ENCODE measurements around the gene MYLK3. TPM values are rescaled to one million over a fixed set of nuclear protein-coding genes. Genes with fewer than 3 reads are reported as not detected.

Gene MYLK3
- total RNA-seq, 2 experiments from 2014 or later: 0.05 to 0.17 TPM

- Mint-ChIP-seq H3K4me3 (no peak overlapping the region), H3K9me3 (no peaks in the 10 kb centered on the region), H3K36me3 (ENCODE audit: low read depth) (no peaks in the 10 kb centered on the region), H3K27me3 (ENCODE audit: low read depth) (no peaks in the 10 kb centered on the region), H3K27ac (peak overlapping the region; percentile 53), H3K4me1 (ENCODE audit: low read depth) (peaks cover 2% of the 10 kb centered on the region)
- DNase-seq: no peak
- intact Hi-C loops (cut with micrococcal nuclease): no loop called here
- CTCF ChIA-PET: no interaction called here
Measured at GRCh38 chr16:46753015-46753414, 4.9 kb upstream of the MYLK3 start.

- no peaks in the 10 kb centered on the region for H3K9me3 Mint-ChIP-seq
- CTCF ChIA-PET: interaction anchor here (0.6 to 1.0 kb wide), 2 partner anchors 78 to 1406 kb away, joined by 4 to 5 read pairs; no protein-coding TSS in a partner anchor
- H3K27me3 Mint-ChIP-seq (ENCODE audit: low read depth): no peaks in the 10 kb centered on the region
- DNase-seq: no peak
- peaks cover 2% of the 10 kb centered on the region for H3K4me1 Mint-ChIP-seq (ENCODE audit: low read depth)
- H3K27ac Mint-ChIP-seq: no peak overlapping the region
- no peaks in the 10 kb centered on the region for H3K36me3 Mint-ChIP-seq (ENCODE audit: low read depth)
- intact Hi-C loops (cut with micrococcal nuclease): no loop called here
- no peak overlapping the region for H3K4me3 Mint-ChIP-seq
Measured at GRCh38 chr16:46751381-46751780, 3.2 kb upstream of the MYLK3 start.

GRCh38 chr16:46748775-46749705 is 896 bp upstream of the MYLK3 start:
- H3K27ac Mint-ChIP-seq: no peak overlapping the region
- no peak for DNase-seq
- no peaks in the 10 kb centered on the region for H3K9me3 Mint-ChIP-seq
- H3K4me1 Mint-ChIP-seq (ENCODE audit: low read depth): peaks cover 2% of the 10 kb centered on the region
- H3K36me3 Mint-ChIP-seq (ENCODE audit: low read depth): no peaks in the 10 kb centered on the region
- no peaks in the 10 kb centered on the region for H3K27me3 Mint-ChIP-seq (ENCODE audit: low read depth)
- H3K4me3 Mint-ChIP-seq: no peak overlapping the region
- CTCF ChIA-PET: interaction anchor here (0.6 kb wide), 1 partner anchor 159 kb away, joined by 3 read pairs; no protein-coding TSS in a partner anchor
- intact Hi-C loops (cut with micrococcal nuclease): no loop called here

- Mint-ChIP-seq H3K4me3 (no peak overlapping the region), H3K9me3 (no peaks in the 10 kb centered on the region), H3K27ac (no peak overlapping the region), H3K36me3 (ENCODE audit: low read depth) (no peaks in the 10 kb centered on the region), H3K27me3 (ENCODE audit: low read depth) (no peaks in the 10 kb centered on the region), H3K4me1 (ENCODE audit: low read depth) (peaks cover 5% of the 10 kb centered on the region)
- CTCF ChIA-PET: no interaction called here
- DNase-seq: no peak
- intact Hi-C loops (cut with micrococcal nuclease): no loop called here
Measured at GRCh38 chr16:46746821-46747776, 1.0 kb downstream of the MYLK3 start.

- peaks cover 5% of the 10 kb centered on the region for H3K4me1 Mint-ChIP-seq (ENCODE audit: low read depth)
- intact Hi-C loops (cut with micrococcal nuclease): no loop called here
- no peaks in the 10 kb centered on the region for H3K36me3 Mint-ChIP-seq (ENCODE audit: low read depth)
- DNase-seq: no peak
- H3K9me3 Mint-ChIP-seq: no peaks in the 10 kb centered on the region
- CTCF ChIA-PET: no interaction called here
- no peak overlapping the region for H3K27ac Mint-ChIP-seq
- H3K4me3 Mint-ChIP-seq: no peak overlapping the region
- no peaks in the 10 kb centered on the region for H3K27me3 Mint-ChIP-seq (ENCODE audit: low read depth)
Measured at GRCh38 chr16:46745617-46746016, 2.5 kb downstream of the MYLK3 start.

- DNase-seq: peak; percentile 22
- Mint-ChIP-seq H3K36me3 (ENCODE audit: low read depth) (no peaks in the 10 kb centered on the region), H3K9me3 (no peaks in the 10 kb centered on the region), H3K4me3 (no peak overlapping the region), H3K27ac (no peak overlapping the region), H3K4me1 (ENCODE audit: low read depth) (peaks cover 5% of the 10 kb centered on the region), H3K27me3 (ENCODE audit: low read depth) (no peaks in the 10 kb centered on the region)
- CTCF ChIA-PET: interaction anchor here (0.6 kb wide), 2 partner anchors 148 to 316 kb away, joined by 3 to 4 read pairs; no protein-coding TSS in a partner anchor
- intact Hi-C loops (cut with micrococcal nuclease): no loop called here
Measured at GRCh38 chr16:46743232-46743719, 4.9 kb downstream of the MYLK3 start.

GRCh38 chr16:46739934-46740333 is 8.2 kb downstream of the MYLK3 start:
- Mint-ChIP-seq H3K36me3 (ENCODE audit: low read depth) (no peaks in the 10 kb centered on the region), H3K27me3 (ENCODE audit: low read depth) (no peaks in the 10 kb centered on the region), H3K4me1 (ENCODE audit: low read depth) (peaks cover 5% of the 10 kb centered on the region), H3K27ac (peak overlapping the region; percentile 25), H3K9me3 (no peaks in the 10 kb centered on the region), H3K4me3 (no peak overlapping the region)
- CTCF ChIA-PET: interaction anchor here (0.5 kb wide), 1 partner anchor 508 kb away, joined by 3 read pairs; no protein-coding TSS in a partner anchor
- intact Hi-C loops (cut with micrococcal nuclease): no loop called here
- DNase-seq: no peak

- no peak for DNase-seq
- H3K4me1 Mint-ChIP-seq (ENCODE audit: low read depth): no peaks in the 10 kb centered on the region
- CTCF ChIA-PET: no interaction called here
- intact Hi-C loops (cut with micrococcal nuclease): no loop called here
- H3K4me3 Mint-ChIP-seq: no peak overlapping the region
- H3K27me3 Mint-ChIP-seq (ENCODE audit: low read depth): no peaks in the 10 kb centered on the region
- no peaks in the 10 kb centered on the region for H3K9me3 Mint-ChIP-seq
- H3K36me3 Mint-ChIP-seq (ENCODE audit: low read depth): no peaks in the 10 kb centered on the region
- H3K27ac Mint-ChIP-seq: no peak overlapping the region
Measured at GRCh38 chr16:46737621-46738214, 10.4 kb downstream of the MYLK3 start.

GRCh38 chr16:46736695-46737094 is 11.4 kb downstream of the MYLK3 start:
- Mint-ChIP-seq H3K27ac (no peak overlapping the region), H3K9me3 (no peaks in the 10 kb centered on the region), H3K27me3 (ENCODE audit: low read depth) (no peaks in the 10 kb centered on the region), H3K36me3 (ENCODE audit: low read depth) (no peaks in the 10 kb centered on the region), H3K4me3 (no peak overlapping the region), H3K4me1 (ENCODE audit: low read depth) (no peaks in the 10 kb centered on the region)
- CTCF ChIA-PET: no interaction called here
- intact Hi-C loops (cut with micrococcal nuclease): no loop called here
- no peak for DNase-seq

GRCh38 chr16:46733319-46733830 is 14.8 kb downstream of the MYLK3 start:
- Mint-ChIP-seq H3K4me3 (no peak overlapping the region), H3K27me3 (ENCODE audit: low read depth) (no peaks in the 10 kb centered on the region), H3K9me3 (no peaks in the 10 kb centered on the region), H3K27ac (no peak overlapping the region), H3K36me3 (ENCODE audit: low read depth) (no peaks in the 10 kb centered on the region), H3K4me1 (ENCODE audit: low read depth) (no peaks in the 10 kb centered on the region)
- CTCF ChIA-PET: no interaction called here
- intact Hi-C loops (cut with micrococcal nuclease): no loop called here
- no peak for DNase-seq

GRCh38 chr16:46732561-46732960 is 15.6 kb downstream of the MYLK3 start:
- CTCF ChIA-PET: no interaction called here
- Mint-ChIP-seq H3K27ac (no peak overlapping the region), H3K4me1 (ENCODE audit: low read depth) (no peaks in the 10 kb centered on the region), H3K9me3 (no peaks in the 10 kb centered on the region), H3K36me3 (ENCODE audit: low read depth) (no peaks in the 10 kb centered on the region), H3K4me3 (no peak overlapping the region), H3K27me3 (ENCODE audit: low read depth) (no peaks in the 10 kb centered on the region)
- intact Hi-C loops (cut with micrococcal nuclease): no loop called here
- no peak for DNase-seq

Measured in activated naive CD4-positive, alpha-beta T cell treated with anti-CD3 and anti-CD28 coated beads for 36 hours (primary cell).